Esophagus muscularis mucosa (tissue), 4 donors: ENCODE data around the gene MAGI2. TPM values are rescaled to one million over a fixed set of nuclear protein-coding genes. Genes with fewer than 3 reads are reported as not detected.

Experiments
- DNase-seq: peaks from one replicate; pipeline ENCODE4 v3.0.0-alpha.2; 2017; ENCODE audit errors: extremely low spot score
- H3K27ac ChIP-seq, 4 donors: fragments of 200-600 bp; sonication (generic); replicated peaks in 1 of 4; 1 replicate in 3 of 4; 2 replicates in 1 of 4; pipeline ENCODE4 v1.5.1; 2016 to 2019; ENCODE audit warnings: mild to moderate bottlenecking in 1 of 4
- H3K27me3 ChIP-seq, 4 donors: fragments of 200-600 bp; sonication (generic); one replicate each; pipeline versions ENCODE4 v1.5.1 to v1.6.0; 2016 to 2019
- H3K36me3 ChIP-seq, 4 donors: fragments of 200-600 bp; sonication (generic); one replicate each; pipeline ENCODE4 v1.5.1; 2016 to 2019
- H3K4me1 ChIP-seq, 4 donors: fragments of 200-600 bp; sonication (generic); one replicate each; pipeline ENCODE4 v1.5.1; 2016 to 2019
- H3K4me3 ChIP-seq, 4 donors: fragments of 200-600 bp; sonication (generic); 1 replicate in 2 of 4; 2 replicates in 2 of 4; pipeline ENCODE4 v1.5.1; 2016 to 2019; ENCODE audit warnings: mild to moderate bottlenecking in 4 of 4, moderate library complexity in 1 of 4
- H3K9me3 ChIP-seq, 4 donors: fragments of 200-600 bp; sonication (generic); 1 replicate in 3 of 4; 2 replicates in 1 of 4; pipeline ENCODE4 v1.5.1; 2016 to 2019
- EP300 ChIP-seq: sonication (generic); formaldehyde crosslinking; IDR thresholded peaks from one replicate; pipeline ENCODE4 v1.6.1; 2017; ENCODE audit warnings: antibody characterized with exemption
- POLR2A ChIP-seq: fragments of 450-650 bp; IDR thresholded peaks from one replicate; pipeline ENCODE4 v1.6.1; 2017; ENCODE audit warnings: antibody characterized with exemption, moderate library complexity, mild to moderate bottlenecking, low read depth
- POLR2AphosphoS5 ChIP-seq, 2 donors: sonication (generic); formaldehyde crosslinking; IDR thresholded peaks; one replicate each; pipeline ENCODE4 v1.6.1; 2017; ENCODE audit warnings: antibody characterized with exemption in 2 of 2
- WGBS: methylation state at CpG from one replicate; pipeline ENCODE4 v1.1.5; 2018; 5-methylcytosine and 5-hydroxymethylcytosine counted together
- intact Hi-C: fragments of 100-400 bp; cut with DNase I; formaldehyde crosslinking; loops from one replicate; pipeline ENCODE4 v1.15.1; 2023
- total RNA-seq, 4 donors: library from RNA; depleted of rRNA; stranded (reverse); fragments of >200 nt; gene quantifications; one replicate each; pipeline versions ENCODE4 v1.1.0 to v1.2.1, GENCODE V29; 2016
- TF ChIP-seq, protein P1 (sequence below), 3 experiments: fragments of 200-600 bp in 2 of 3; fragments of 450-650 bp in 1 of 3; sonication (generic) in 2 of 3; IDR thresholded peaks; one replicate each; pipeline ENCODE4 v1.5.1; 2017 to 2019; ENCODE audit warnings: antibody characterized with exemption in 3 of 3, mild to moderate bottlenecking in 2 of 3, moderate library complexity in 1 of 3

MAGI2 gene
- total RNA-seq, 4 donors from 2014 or later, result 14.4 to 22.3 (median 21.2) TPM

DNA sequence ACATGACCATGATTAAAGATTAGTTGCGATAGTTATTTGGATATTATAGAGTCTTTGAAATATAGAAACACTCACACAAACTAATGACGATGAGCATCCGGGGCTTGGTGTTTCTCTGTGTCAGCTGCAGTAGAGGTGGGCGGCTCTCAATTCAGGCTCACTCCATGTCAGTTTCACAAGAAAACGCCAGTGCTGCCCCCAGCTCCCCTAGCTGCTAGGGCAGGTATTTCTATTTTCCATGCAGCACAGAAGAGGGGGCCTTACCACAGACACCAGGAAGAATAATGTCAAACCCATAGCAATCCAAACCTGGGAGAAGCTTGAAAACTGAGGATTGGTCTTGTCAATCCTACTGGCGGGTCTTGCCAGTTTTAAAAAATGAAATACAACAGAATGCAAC, 1457.8 kb downstream of the MAGI2 start:
- TF ChIP-seq POLR2A, result no peak
- TF ChIP-seq, protein P1, sequence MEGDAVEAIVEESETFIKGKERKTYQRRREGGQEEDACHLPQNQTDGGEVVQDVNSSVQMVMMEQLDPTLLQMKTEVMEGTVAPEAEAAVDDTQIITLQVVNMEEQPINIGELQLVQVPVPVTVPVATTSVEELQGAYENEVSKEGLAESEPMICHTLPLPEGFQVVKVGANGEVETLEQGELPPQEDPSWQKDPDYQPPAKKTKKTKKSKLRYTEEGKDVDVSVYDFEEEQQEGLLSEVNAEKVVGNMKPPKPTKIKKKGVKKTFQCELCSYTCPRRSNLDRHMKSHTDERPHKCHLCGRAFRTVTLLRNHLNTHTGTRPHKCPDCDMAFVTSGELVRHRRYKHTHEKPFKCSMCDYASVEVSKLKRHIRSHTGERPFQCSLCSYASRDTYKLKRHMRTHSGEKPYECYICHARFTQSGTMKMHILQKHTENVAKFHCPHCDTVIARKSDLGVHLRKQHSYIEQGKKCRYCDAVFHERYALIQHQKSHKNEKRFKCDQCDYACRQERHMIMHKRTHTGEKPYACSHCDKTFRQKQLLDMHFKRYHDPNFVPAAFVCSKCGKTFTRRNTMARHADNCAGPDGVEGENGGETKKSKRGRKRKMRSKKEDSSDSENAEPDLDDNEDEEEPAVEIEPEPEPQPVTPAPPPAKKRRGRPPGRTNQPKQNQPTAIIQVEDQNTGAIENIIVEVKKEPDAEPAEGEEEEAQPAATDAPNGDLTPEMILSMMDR (IDR thresholded peaks at IDR 0.05), result peak in 1 of 3 experiments; percentile 5
- TF ChIP-seq EP300, result no peak
- no peak for TF ChIP-seq POLR2AphosphoS5 (IDR thresholded peaks at IDR 0.05)
- Histone ChIP-seq H3K4me1 (no peaks in the 10 kb centered on the region), H3K9me3 (no peaks in the 10 kb centered on the region), H3K36me3 (no peaks in the 10 kb centered on the region), H3K27ac (no peak overlapping the region), H3K4me3 (no peak overlapping the region), H3K27me3 (no peaks in the 10 kb centered on the region)
- intact Hi-C loops, result no loop called here
- WGBS, result 76% methylated on average over 6 of the region's 6 CpGs
- no peak for DNase-seq

DNA sequence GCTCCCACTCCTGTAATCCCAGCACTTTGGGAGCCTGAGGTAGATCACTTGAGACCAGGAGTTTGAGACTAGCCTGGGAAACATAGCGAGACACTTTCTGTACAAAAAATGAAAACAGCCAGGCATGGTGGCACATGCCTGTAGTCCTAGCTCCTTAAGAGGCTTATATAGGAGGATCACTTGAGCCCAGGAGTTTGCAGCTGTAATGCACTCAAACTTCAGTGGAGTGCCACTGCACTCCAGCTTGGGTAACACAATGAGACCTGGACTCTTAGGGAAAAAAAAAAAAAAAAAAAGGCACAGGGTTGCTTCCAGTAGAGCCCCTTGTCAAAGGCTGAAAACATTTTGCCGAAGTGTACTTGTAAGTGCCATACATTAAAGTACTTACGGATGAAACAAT, 1459.6 kb downstream of the MAGI2 start:
- WGBS, result 93% methylated on average over 3 of the region's 3 CpGs
- Histone ChIP-seq H3K9me3 (no peaks in the 10 kb centered on the region), H3K4me3 (no peak overlapping the region), H3K4me1 (no peaks in the 10 kb centered on the region), H3K27me3 (no peaks in the 10 kb centered on the region), H3K36me3 (no peaks in the 10 kb centered on the region), H3K27ac (no peak overlapping the region)
- TF ChIP-seq, protein P1 (IDR thresholded peaks at IDR 0.05), result no peak
- TF ChIP-seq POLR2A, result no peak
- TF ChIP-seq POLR2AphosphoS5 (IDR thresholded peaks at IDR 0.05), result no peak
- no peak for TF ChIP-seq EP300
- DNase-seq, result no peak
- intact Hi-C loops, result no loop called here

DNA sequence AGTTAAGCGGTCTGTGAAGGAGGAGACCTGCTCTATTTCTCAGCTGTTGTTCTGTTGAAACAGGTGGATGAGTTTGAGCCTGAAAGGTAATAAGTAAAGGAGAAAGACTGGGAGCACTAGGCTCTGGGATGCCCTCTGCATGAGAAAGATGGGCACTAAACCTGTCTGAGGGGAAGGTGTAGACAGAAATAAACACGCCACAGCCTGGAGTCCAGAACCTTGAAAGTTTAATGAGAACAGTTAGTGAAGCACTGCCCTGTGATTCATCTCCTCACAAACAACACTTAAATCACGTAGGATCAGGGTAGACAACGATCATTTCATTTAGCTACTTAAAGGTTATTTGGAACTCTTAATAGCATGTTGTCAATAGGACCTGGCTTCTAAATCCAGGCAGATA, 1461.8 kb downstream of the MAGI2 start:
- intact Hi-C loops, result no loop called here
- no peaks in the 10 kb centered on the region for H3K36me3 ChIP-seq
- no peak for DNase-seq
- no peaks in the 10 kb centered on the region for H3K4me1 ChIP-seq
- peaks cover 0 to 5% (median 0%) of the 10 kb centered on the region in 4 donors for H3K9me3 ChIP-seq
- no peak overlapping the region for H3K27ac ChIP-seq
- no peak for TF ChIP-seq EP300
- TF ChIP-seq, protein P1 (IDR thresholded peaks at IDR 0.05), result no peak
- no peak for TF ChIP-seq POLR2AphosphoS5 (IDR thresholded peaks at IDR 0.05)
- no peaks in the 10 kb centered on the region for H3K27me3 ChIP-seq
- WGBS, result 95% methylated on average over 4 of the region's 4 CpGs
- H3K4me3 ChIP-seq, result no peak overlapping the region

DNA sequence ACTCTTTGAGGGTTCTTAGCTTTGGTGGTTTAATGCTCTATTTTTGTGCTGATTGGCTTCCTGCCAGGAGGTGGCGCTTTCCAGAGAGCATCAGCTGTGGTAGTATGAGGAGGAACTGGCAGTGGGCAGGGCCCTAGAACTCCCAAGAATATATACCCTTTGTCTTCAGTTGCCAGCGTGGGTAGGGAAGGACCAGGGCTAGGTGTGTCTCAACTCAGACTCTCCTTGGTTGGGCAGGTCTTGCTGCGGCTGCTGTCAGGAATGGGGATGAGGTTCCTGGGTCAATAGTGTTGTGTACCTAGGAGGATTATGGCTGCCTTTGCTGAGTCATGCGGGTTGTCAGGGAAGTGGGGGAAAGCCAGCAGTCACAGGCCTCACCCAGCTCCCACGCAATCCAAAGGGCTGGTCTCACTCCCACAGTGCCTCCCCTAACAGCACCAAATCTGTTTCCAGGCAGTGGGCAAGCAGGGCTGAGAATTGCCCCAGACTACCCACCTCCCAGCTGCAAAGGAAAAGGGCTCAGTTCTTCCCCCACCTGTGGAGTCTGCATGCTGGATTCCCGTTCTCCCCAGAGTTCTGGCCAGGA, 1463.4 kb downstream of the MAGI2 start:
- Histone ChIP-seq H3K27me3 (no peaks in the 10 kb centered on the region), H3K9me3 (peaks cover 0 to 5% (median 0%) of the 10 kb centered on the region in 4 donors), H3K36me3 (no peaks in the 10 kb centered on the region), H3K27ac (no peak overlapping the region), H3K4me1 (no peaks in the 10 kb centered on the region), H3K4me3 (no peak overlapping the region)
- intact Hi-C loops, result no loop called here
- DNase-seq, result no peak
- WGBS, result 79% methylated on average over 6 of the region's 6 CpGs
- TF ChIP-seq POLR2AphosphoS5 (IDR thresholded peaks at IDR 0.05) (no peak), POLR2A (no peak), EP300 (no peak)
- TF ChIP-seq, protein P1 (IDR thresholded peaks at IDR 0.05), result no peak

DNA sequence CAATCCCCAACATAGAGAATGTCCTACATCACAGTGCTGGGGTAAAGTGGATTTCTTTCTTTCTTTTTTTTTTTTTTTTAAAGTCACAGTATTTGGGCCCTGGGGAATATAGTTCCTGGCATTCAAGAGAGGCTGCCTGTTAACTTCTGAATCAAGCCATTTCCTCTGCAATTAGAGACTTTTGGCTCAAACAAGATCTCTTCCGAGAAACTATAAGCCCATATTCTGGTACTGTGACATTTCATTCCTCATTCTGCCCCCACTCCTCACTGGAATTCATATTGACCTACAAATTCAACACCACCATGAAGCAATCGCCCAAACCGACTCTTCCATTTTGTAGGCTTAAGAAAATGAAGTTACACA, 1467.5 kb downstream of the MAGI2 start:
- H3K4me3 ChIP-seq, result no peak overlapping the region
- H3K36me3 ChIP-seq, result no peaks in the 10 kb centered on the region
- no peaks in the 10 kb centered on the region for H3K4me1 ChIP-seq
- TF ChIP-seq POLR2AphosphoS5 (IDR thresholded peaks at IDR 0.05), result no peak
- TF ChIP-seq, protein P1 (IDR thresholded peaks at IDR 0.05), result no peak
- TF ChIP-seq EP300, result no peak
- no peak for TF ChIP-seq POLR2A
- no peak overlapping the region for H3K27ac ChIP-seq
- WGBS, result 68% methylated on average over 3 of the region's 3 CpGs
- intact Hi-C loops, result no loop called here
- DNase-seq, result no peak
- no peaks in the 10 kb centered on the region for H3K27me3 ChIP-seq
- peaks cover 0 to 5% (median 0%) of the 10 kb centered on the region in 4 donors for H3K9me3 ChIP-seq
